ENCODE data around the gene G3BP1. TPM values are rescaled to one million over a fixed set of nuclear protein-coding genes. Genes with fewer than 3 reads are reported as not detected.

The G3BP1 gene
- total and polyA plus RNA-seq, 8 donors, result 15.1 to 138 (median 53.1) TPM

DNA sequence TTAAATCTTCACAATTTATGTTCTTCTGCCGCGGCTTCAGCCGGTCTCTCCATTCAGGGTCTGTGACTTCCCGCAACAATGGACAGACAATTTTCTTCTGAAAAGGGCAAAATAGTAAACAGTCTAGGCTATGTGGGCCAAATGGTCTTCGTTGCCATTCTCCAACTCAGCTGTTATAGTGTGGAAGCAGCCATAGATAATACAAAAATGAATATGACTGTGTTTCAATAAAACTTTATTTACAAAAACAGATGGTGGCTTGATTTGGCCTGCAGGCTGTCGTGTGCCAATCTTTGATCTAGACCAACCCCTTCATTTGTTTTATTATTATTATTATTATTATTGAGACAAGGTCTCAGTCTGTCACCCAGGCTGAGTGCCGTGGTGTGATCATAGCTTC is 41.4 kb upstream of the G3BP1 start:
- intact Hi-C loops (cut with DNase I; ENCODE audit: low total_unique reads), result no loop called here
- TF ChIP-seq EP300 (IDR thresholded peaks at IDR 0.05) (no peak), POLR2A (IDR thresholded peaks at IDR 0.05) (no peak), POLR2AphosphoS5 (IDR thresholded peaks at IDR 0.05) (no peak), CTCF (IDR thresholded peaks at IDR 0.05) (no peak)

DNA sequence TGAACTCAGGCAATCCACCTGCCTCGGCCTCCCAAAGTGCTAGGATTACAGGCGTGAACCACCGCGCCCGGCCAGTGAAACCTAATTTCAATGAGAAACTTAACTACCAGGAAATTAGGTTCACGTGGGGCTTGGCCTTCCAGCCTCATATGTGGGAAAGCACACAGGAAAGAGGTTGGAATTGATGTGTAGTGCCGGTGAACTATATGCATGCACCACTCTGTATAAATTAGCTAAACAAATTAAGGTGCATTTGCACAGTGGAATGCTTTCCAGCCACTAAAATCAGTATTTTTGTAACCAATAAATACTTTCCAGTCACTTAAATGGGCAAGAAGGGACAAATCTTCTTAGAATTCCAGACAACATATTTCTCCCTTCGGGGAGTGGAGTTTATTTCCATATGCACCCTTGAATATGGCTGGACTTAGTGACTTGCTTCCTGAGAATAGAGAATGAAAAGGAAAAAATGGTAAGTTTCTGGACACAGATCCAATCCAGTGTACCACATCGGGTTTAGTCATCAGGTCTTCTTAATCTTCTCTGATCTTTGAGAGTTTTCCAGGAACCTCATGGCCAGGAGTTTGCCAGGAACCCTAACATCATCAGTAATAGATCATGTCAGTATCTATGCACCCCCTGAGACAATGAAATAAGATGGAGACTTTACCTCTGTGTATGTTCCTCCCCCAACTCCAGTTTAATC is 38.2 kb upstream of the G3BP1 start:
- no peaks in the 10 kb centered on the region for H3K27me3 ChIP-seq
- 91 to 97% (median 94%) methylated on average over 9 of the region's 9 CpGs for WGBS, 5 donors
- intact Hi-C loops (cut with DNase I; ENCODE audit: low total_unique reads), result no loop called here
- DNase-seq, result no peak
- peaks cover 0 to 28% (median 2%) of the 10 kb centered on the region in 4 donors for H3K36me3 ChIP-seq
- no peak overlapping the region for H3K27ac ChIP-seq
- no peak for TF ChIP-seq EP300 (IDR thresholded peaks at IDR 0.05)
- no peak for TF ChIP-seq POLR2A (IDR thresholded peaks at IDR 0.05)
- no peak for TF ChIP-seq CTCF (IDR thresholded peaks at IDR 0.05)
- TF ChIP-seq POLR2AphosphoS5 (IDR thresholded peaks at IDR 0.05), result no peak
- H3K9me3 ChIP-seq, result peaks cover 3 to 19% (median 6%) of the 10 kb centered on the region in 4 donors
- no peak overlapping the region for H3K4me3 ChIP-seq
- no peaks in the 10 kb centered on the region for H3K4me1 ChIP-seq

More for the DNA sequence above, 41.4 kb upstream of the G3BP1 start:
- WGBS, 5 donors, result 89 to 97% (median 93%) methylated on average over 7 of the region's 7 CpGs
- Histone ChIP-seq H3K27ac (no peak overlapping the region), H3K27me3 (no peaks in the 10 kb centered on the region), H3K36me3 (peaks cover 0 to 18% (median 2%) of the 10 kb centered on the region in 4 donors), H3K4me3 (no peak overlapping the region), H3K4me1 (no peaks in the 10 kb centered on the region), H3K9me3 (peaks cover 3 to 19% (median 6%) of the 10 kb centered on the region in 4 donors)
- no peak for DNase-seq

DNA sequence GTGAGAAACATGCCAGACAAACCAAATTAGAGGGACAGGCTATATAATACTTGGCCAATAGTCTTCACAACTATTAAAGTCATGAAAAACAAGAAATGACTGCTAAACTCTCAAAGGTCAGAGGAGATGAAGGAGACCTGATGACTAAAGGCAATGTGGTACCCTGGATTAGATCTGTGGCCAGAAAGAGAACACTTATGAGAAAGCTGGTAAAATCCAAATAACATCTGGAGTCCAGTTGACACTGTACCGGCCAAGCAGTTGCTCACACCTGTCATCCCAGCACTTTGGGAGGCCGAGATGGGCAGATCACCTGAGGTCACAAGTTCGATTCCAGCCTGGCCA is 37.7 kb upstream of the G3BP1 start:
- TF ChIP-seq CTCF (IDR thresholded peaks at IDR 0.05) (no peak), EP300 (IDR thresholded peaks at IDR 0.05) (no peak), POLR2AphosphoS5 (IDR thresholded peaks at IDR 0.05) (no peak), POLR2A (IDR thresholded peaks at IDR 0.05) (no peak)
- H3K4me3 ChIP-seq, result no peak overlapping the region
- H3K9me3 ChIP-seq, result peaks cover 3 to 18% (median 6%) of the 10 kb centered on the region in 4 donors
- H3K27me3 ChIP-seq, result no peaks in the 10 kb centered on the region
- H3K36me3 ChIP-seq, result peaks cover 0 to 28% (median 2%) of the 10 kb centered on the region in 4 donors
- no peak overlapping the region for H3K27ac ChIP-seq
- intact Hi-C loops (cut with DNase I; ENCODE audit: low total_unique reads), result no loop called here
- H3K4me1 ChIP-seq, result no peaks in the 10 kb centered on the region
- WGBS, 5 donors, result 95 to 100% (median 97%) methylated on average over 3 of the region's 3 CpGs
- no peak for DNase-seq

DNA sequence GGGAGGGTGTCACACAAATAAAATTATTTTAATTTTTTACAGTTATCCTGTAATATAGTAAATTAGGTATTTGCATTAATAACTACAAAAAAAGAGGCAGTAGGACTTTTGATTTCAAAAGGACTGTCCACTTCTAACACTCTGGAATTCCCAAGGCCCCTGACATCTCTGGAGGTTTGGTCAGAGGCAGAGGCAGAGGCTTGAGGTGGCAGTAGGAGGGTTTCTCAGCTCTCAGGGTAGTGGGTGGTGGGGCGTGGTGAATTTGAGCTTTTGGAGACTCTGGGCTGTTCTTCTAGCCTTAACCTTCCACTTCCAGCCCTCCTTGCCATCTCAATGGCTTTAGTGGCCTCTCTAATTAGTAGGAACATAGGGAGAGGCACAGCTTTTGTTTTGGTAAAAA is 36.1 kb upstream of the G3BP1 start:
- H3K4me1 ChIP-seq, result peaks cover 7 to 13% (median 10%) of the 10 kb centered on the region in 4 donors
- H3K27me3 ChIP-seq, result no peaks in the 10 kb centered on the region
- WGBS, 5 donors, result 88 to 100% (median 100%) methylated on average over 1 of the region's 1 CpG
- peaks cover 0 to 18% (median 2%) of the 10 kb centered on the region in 4 donors for H3K36me3 ChIP-seq
- H3K27ac ChIP-seq, result no peak overlapping the region
- no peak for DNase-seq
- H3K4me3 ChIP-seq, result no peak overlapping the region
- peaks cover 0 to 1% (median 0%) of the 10 kb centered on the region in 4 donors for H3K9me3 ChIP-seq
- no peak for TF ChIP-seq CTCF (IDR thresholded peaks at IDR 0.05)
- TF ChIP-seq EP300 (IDR thresholded peaks at IDR 0.05), result no peak
- TF ChIP-seq POLR2A (IDR thresholded peaks at IDR 0.05), result no peak
- TF ChIP-seq POLR2AphosphoS5 (IDR thresholded peaks at IDR 0.05), result no peak
- intact Hi-C loops (cut with DNase I; ENCODE audit: low total_unique reads), result no loop called here

All from stomach (tissue), 9 donors.